ENCODE results near the gene DOCK11.

GRCh38 chrX:118717678-118718391 lies 222.2 kb downstream of the DOCK11 start:
- TF ChIP-seq SP1 (IDR thresholded peaks at IDR 0.05; ENCODE audit: low read depth, low read length), result no peak
- TF ChIP-seq PAX8 (IDR thresholded peaks at IDR 0.05), result no peak
- TF ChIP-seq EZH2 (IDR thresholded peaks at IDR 0.05; ENCODE audit: borderline replicate concordance, control insufficient read depth, low read depth, low read length), result no peak
- TF ChIP-seq, protein P1, sequence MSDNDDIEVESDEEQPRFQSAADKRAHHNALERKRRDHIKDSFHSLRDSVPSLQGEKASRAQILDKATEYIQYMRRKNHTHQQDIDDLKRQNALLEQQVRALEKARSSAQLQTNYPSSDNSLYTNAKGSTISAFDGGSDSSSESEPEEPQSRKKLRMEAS (IDR thresholded peaks at IDR 0.05; ENCODE audit: low read depth, low read length), result no peak
- TF ChIP-seq RFX5 (IDR thresholded peaks at IDR 0.05; ENCODE audit: low read depth, low read length), result no peak
- TF ChIP-seq NRF1 (conservative IDR thresholded peaks at IDR 0.05; ENCODE audit: low read depth, low read length), result no peak
- TF ChIP-seq TCF12 (IDR thresholded peaks at IDR 0.05; ENCODE audit: low read depth, low read length), result no peak
